GOT3 (cell line): ENCODE data around the gene IRX4.

Experiments
- DNase-seq: peaks from one replicate; lab custom pipeline; 2025; ENCODE audit warnings: mixed read lengths; lab: John Stamatoyannopoulos, UW

The IRX4 gene

GRCh38 chr5:1913578-1913977, 30.9 kb upstream of the IRX4 start:
- DNase-seq, result no peak

- no peak for DNase-seq
Observed at GRCh38 chr5:1912951-1913565, 30.3 kb upstream of the IRX4 start.

GRCh38 chr5:1911773-1912235, 29.1 kb upstream of the IRX4 start:
- no peak for DNase-seq

DNA sequence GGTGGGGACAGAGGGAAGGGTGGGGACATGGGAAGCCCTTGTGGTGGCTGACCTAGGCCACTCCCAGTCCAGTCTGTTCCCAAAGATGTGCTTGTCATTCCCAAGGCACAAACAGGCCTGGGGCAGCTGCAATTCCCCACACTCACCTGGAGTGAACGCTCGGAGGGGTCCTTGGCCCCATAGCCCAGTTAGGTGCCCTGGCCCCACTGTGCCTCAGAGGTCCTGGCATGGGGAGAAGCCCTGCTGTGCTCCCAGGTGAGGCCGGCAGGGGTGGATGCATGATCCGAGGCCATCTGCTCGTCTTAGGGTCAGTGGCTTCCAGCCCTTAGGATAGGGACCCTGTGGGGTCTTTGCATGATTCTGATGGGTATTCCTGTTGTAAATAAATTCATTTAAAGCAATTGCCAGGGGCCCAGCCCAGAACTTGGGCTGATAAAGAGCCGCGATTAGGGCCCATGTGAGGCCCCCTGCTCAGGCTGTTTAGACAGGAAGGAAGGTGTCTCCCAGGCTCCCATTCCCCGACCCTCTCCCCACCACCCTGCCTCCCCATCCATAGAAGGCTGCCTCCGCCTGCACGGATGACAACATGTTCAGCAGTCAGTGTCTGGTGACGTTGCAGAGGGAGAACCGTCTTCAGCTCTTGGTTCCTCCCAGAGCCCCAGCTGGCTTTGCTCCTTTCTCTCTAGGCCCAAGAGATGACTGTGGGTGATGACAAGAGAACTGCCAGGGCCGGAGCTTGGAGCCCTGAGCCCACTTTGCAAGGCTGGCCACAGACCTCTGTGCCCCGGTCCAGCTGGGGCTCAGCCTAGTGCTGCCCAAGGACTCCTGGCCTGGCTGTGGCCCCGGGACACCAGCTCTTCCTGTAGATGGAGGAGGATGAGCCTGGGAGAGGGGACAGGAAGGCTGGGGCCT, 28.4 kb upstream of the IRX4 start:
- DNase-seq, result no peak

DNA sequence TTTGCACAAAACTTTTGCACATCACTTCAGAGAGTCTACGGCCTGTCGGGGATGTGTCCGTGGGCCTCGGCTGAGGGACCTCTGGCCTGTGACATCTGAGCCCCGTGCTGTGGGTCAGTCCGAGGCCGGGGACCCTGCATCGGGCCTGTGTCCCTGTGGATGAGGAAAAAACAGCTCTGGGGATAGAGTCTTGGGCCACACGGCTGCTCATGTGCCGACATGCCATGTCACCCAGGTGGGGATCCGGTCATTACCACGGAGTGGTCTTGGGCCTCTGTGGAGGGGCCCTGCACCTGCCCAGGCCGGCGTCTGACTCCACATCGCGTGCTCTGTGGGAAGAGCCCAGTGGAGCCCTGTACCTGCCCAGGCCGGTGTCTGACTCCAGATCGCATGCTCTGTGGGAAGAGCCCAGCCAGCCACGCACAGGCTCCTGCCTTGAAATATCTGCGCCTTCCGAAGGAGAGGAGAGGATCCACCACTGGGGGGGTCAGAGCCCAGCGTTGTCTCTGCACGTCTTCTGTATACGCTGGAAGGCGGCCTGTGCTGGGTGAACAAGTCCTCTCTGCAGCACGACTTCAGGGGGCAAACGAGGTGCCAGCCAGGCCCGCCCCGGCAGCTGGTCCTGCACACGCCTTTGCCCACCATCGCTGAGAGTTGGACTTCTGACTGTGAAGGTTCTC, 27.5 kb upstream of the IRX4 start:
- DNase-seq, result no peak

GRCh38 chr5:1909346-1909985, 26.7 kb upstream of the IRX4 start:
- DNase-seq, result no peak

GRCh38 chr5:1908931-1909330, 26.2 kb upstream of the IRX4 start:
- DNase-seq, result no peak

GRCh38 chr5:1907616-1908015, 24.9 kb upstream of the IRX4 start:
- no peak for DNase-seq

DNA sequence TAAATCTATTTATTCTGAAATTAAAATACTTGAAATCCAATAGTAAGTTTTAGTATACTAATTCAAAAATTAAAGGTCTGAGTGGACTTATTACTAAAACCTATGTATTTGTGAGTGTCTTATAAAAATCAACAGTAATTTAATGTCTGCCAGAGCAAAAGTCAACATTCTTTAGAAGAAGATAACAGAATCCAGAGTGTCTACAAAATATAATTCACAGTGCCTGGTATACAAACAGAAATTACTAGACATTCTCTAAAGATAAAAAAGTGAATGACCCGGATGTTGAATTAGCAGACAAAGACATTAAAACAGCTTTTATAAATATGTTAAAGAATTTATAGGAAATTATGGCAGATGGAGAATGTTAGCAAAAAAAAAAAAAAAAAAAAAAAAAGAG, 22.4 kb upstream of the IRX4 start:
- DNase-seq, result no peak

- DNase-seq, result no peak
Observed at GRCh38 chr5:1901983-1902382, 19.3 kb upstream of the IRX4 start.

- DNase-seq, result peak; percentile 64
Observed at GRCh38 chr5:1901061-1901460, 18.3 kb upstream of the IRX4 start.

- no peak for DNase-seq
Observed at GRCh38 chr5:1899201-1899600, 16.5 kb upstream of the IRX4 start.

GRCh38 chr5:1897816-1898450, 15.2 kb upstream of the IRX4 start:
- no peak for DNase-seq

- no peak for DNase-seq
Observed at GRCh38 chr5:1897386-1897785, 14.7 kb upstream of the IRX4 start.

DNA sequence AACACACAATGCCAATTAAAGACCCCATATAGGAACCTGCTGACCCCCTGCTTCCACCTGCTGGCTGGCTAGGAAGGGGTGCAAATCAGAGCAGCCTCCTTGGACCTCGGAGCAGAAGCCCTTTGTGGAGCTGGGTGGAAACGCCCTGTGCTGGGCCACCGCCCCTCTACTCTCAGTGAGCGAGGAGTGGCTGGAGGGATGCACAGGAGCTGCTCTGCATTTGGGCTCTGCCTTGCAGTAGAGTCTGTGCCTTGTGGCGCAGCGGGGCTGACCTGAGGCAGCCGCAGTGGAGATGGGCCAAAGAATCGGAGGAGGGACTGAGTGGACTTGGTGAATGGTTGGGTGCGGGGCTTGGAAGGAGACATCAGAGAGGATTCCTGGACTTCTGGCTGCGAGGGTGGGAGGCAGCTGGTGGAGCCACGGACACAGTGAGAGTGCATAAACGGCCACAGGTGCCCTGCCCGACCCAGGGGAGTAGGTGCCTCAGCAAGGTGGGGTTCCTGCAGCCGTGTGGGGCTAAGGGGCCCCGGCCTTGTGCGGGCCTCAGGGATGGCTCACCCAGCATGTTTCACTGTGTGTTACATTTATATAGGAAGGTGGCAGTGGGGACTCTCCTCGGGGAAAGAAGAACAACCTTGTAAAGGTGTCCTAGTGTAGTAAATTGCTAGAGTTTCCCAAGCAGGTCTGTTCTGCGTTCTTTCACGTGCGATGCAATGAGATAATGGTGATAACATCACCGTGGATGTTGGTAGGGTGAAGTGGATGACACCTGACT, 14.1 kb upstream of the IRX4 start:
- DNase-seq, result no peak

DNA sequence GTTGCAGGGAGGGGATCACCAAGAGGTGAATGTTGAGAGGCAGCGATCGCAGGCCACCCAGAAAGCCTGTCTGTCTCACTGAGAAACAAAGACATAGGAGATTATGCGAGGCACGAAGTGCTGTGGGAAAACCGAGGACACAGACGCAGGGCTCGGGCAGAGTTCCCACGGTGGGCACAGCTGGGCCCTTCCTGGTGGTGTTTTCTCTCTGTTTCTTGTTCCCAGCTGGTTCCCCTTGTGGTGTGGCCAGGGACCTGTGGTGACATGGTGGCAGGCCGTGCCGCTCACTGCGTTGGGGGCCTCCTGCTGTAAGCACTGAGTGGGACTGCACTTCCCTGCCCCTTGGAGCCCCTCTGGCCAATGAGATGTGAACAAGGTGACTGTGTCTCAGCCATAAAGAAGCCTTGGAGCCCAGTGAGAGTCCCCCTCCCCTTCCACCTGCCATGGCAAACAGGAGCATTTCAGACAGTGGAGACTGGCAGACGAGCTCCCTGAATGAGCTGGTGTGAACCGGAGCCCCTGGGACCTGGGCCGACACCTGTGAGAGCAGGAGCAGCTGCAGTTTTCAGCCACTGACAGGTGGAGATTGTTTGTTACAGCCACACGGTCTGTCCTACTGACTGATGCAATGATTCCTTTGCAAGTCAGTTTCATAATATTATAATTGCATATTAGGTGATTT, 13.2 kb upstream of the IRX4 start:
- DNase-seq, result no peak

- DNase-seq, result no peak
Observed at GRCh38 chr5:1894243-1894642, 11.5 kb upstream of the IRX4 start.

DNA sequence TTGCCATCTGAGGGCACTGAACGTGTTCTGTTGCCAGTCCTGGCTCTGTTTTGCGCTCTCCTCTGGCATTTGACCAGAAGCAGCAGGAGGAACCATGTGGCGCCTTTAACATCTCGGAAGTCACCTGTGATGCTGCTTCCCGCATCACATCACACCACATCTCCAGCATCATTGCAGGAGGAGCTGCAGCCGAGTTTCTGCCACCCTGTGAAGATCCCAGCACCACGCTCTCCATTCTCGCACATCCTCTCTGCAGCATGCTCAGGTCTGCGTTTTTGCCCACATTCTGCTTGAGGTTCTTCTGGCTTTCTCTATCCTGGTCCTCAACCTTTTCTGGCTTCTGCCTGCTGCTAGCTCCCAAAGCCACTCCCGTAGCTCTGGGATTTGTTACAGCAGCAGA, 11.0 kb upstream of the IRX4 start:
- no peak for DNase-seq

DNA sequence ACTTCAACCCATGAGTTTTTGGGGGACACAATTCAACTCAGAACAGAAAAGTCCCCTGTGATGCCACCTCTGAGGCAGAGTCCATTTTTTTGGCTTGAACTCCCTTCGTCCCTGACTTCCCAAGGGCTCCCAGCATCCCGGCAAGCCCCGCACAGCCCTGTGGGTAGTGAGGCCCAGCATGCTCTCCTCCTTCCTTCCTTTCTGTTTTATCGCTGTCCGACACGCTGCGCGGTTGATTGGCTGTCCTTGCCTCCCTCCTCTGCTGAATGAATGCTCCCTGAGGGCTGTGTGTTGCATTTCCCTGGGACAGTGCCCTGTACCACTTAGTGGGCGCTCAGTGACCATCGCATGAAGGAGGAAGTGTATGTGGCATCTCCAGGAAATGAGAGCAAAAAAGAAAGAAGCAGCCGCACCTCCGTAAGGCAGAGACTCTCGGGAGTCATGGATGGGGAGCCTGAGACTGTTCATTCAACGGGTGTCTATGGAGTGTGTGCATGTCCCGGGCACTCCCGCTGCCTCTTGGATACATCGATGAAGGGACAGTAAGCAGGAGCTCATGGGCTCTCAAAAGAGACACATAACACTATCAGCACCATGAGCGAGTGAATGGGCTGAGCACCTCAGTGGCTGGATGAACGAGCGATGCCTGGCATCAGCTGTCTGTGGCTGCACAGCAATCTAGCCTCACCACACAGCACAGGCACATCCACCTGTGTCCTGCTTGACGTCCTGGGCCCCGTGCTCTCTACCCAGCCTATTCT, 10.1 kb upstream of the IRX4 start:
- DNase-seq, result no peak

- no peak for DNase-seq
Observed at GRCh38 chr5:1892211-1892610, 9.5 kb upstream of the IRX4 start.
